ENCODE results near the gene FLYWCH2. TPM values are rescaled to one million over a fixed set of nuclear protein-coding genes. Genes with fewer than 3 reads are reported as not detected.

The FLYWCH2 gene
- total and polyA plus RNA-seq, 3 donors from 2014 or later = 42.3 to 96.5 (median 96.1) TPM

- TF ChIP-seq CTCF (IDR thresholded peaks at IDR 0.05) (no peak), POLR2A (IDR thresholded peaks at IDR 0.05) (no peak)
- 65 to 74% methylated on average over 3 to 17 of the region's 18 CpGs for WGBS, 2 donors
- H3K9me3 ChIP-seq = no peaks in the 10 kb centered on the region
- no peaks in the 10 kb centered on the region for H3K4me1 ChIP-seq
- peak overlapping the region; percentile 34 to 46 for H3K4me3 ChIP-seq
- H3K36me3 ChIP-seq (ENCODE audit: low read depth, missing control alignments) = no peaks in the 10 kb centered on the region
- DNase-seq = no peak
- no peak overlapping the region for H3K27ac ChIP-seq
- H3K27me3 ChIP-seq = no peaks in the 10 kb centered on the region
- intact Hi-C loops (cut with DNase I; ENCODE audit: low total_unique reads) = no loop called here
Measured at GRCh38 chr16:2841606-2842339, 41.2 kb upstream of the FLYWCH2 start.

DNA sequence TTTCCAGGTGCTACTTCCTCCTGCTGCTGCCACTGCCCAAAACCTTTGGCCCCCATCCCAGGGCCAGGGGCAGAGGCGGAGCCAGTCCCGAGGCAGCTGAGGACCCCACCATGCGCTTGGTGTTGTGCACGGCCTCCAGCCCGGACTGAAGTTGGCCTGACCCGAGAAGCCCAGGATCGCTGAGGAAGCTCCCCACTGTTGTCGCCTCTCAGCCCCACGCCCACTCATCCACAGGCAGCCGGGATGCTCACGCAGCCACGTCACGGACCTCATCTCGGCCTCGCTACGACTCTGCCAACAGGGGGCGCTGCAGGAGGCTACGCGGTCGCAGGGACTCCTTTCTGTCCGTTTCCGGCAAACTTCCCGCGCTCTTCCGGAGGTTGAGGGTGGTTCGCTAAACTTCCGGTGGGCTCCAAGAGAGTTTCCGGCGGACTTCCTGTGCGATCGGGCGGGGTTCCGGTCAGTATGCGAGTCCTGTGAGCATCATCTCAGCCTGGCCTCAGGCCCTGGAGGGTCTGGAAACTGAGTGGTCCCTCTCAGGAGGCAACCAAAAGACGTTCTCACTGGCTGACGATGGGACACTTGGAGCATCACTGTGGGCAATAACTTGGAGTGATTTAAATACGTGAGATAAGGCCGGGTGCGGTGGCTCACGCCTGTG, 40.5 kb upstream of the FLYWCH2 start:
- no peak overlapping the region for H3K27ac ChIP-seq
- intact Hi-C loops (cut with DNase I; ENCODE audit: low total_unique reads) = no loop called here

GRCh38 chr16:2843526-2843925, 39.5 kb upstream of the FLYWCH2 start:
- intact Hi-C loops (cut with DNase I; ENCODE audit: low total_unique reads) = no loop called here
- no peaks in the 10 kb centered on the region for H3K4me1 ChIP-seq
- H3K9me3 ChIP-seq = no peaks in the 10 kb centered on the region
- no peak overlapping the region for H3K27ac ChIP-seq
- DNase-seq = no peak
- 67 to 68% methylated on average over 8 of the region's 8 CpGs for WGBS, 2 donors
- H3K36me3 ChIP-seq (ENCODE audit: low read depth, missing control alignments) = no peaks in the 10 kb centered on the region
- H3K27me3 ChIP-seq = no peaks in the 10 kb centered on the region
- TF ChIP-seq CTCF (IDR thresholded peaks at IDR 0.05) (no peak), POLR2A (IDR thresholded peaks at IDR 0.05) (no peak)
- H3K4me3 ChIP-seq = no peak overlapping the region

More for the DNA sequence above, 40.5 kb upstream of the FLYWCH2 start:
- Histone ChIP-seq H3K36me3 (ENCODE audit: low read depth, missing control alignments) (no peaks in the 10 kb centered on the region), H3K4me3 (peak overlapping the region; percentile 34 to 46), H3K4me1 (no peaks in the 10 kb centered on the region), H3K9me3 (no peaks in the 10 kb centered on the region), H3K27me3 (no peaks in the 10 kb centered on the region)
- TF ChIP-seq CTCF (IDR thresholded peaks at IDR 0.05) (peak; percentile 59 to 68 (median 64)), POLR2A (IDR thresholded peaks at IDR 0.05) (no peak)
- 37 to 63% methylated on average over 7 to 40 of the region's 40 CpGs for WGBS, 2 donors
- peak; percentile 85 for DNase-seq

DNA sequence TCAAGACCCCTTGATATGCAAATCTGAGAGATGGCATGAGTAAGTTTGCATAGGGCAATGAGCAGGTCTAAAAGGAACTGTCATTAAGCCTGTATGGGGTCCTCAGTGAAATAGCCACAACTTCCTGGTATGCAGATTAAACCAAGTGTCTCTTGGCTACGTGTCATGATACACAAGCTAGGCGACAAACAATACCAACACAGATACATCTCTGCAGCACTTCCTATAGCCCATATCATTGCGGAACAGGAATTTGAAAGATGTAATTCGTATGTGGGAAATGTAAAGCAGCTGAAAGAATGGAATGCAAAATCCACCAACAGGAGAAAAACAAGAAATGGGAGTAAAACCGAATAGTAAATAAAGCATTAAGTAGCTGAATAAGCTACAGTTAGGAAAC, 37.9 kb upstream of the FLYWCH2 start:
- H3K9me3 ChIP-seq = no peaks in the 10 kb centered on the region
- no peaks in the 10 kb centered on the region for H3K27me3 ChIP-seq
- H3K4me1 ChIP-seq = no peaks in the 10 kb centered on the region
- H3K4me3 ChIP-seq = no peak overlapping the region
- DNase-seq = no peak
- TF ChIP-seq POLR2A (IDR thresholded peaks at IDR 0.05) (no peak), CTCF (IDR thresholded peaks at IDR 0.05) (no peak)
- no peaks in the 10 kb centered on the region for H3K36me3 ChIP-seq (ENCODE audit: low read depth, missing control alignments)
- no peak overlapping the region for H3K27ac ChIP-seq
- intact Hi-C loops (cut with DNase I; ENCODE audit: low total_unique reads) = no loop called here
- 78 to 83% methylated on average over 5 of the region's 5 CpGs for WGBS, 2 donors

Measured in testis (tissue), 3 donors.